Activated CD4-positive, CD25-positive, alpha-beta regulatory T cell treated with anti-CD3 and anti-CD28 coated beads, Interleukin-2, amount 50 U/mL, for 24 hours (primary cell): Measurements from ENCODE around the gene ZC3H7A.
"Not testable (repeated sequence)": the region's sequence is repeated elsewhere in the genome, so short reads cannot be mapped to it uniquely, and the experiment has no call there.

Experiments used
- ATAC-seq, 2 donors: fragments of 150-1000 bp; cut with Tn5 transposase; one replicate each; pipeline ENCODE4 v1.10.0; 2021; ENCODE audit warnings: mild to moderate bottlenecking in 1 of 2, moderate library complexity in 1 of 2

Gene ZC3H7A

DNA sequence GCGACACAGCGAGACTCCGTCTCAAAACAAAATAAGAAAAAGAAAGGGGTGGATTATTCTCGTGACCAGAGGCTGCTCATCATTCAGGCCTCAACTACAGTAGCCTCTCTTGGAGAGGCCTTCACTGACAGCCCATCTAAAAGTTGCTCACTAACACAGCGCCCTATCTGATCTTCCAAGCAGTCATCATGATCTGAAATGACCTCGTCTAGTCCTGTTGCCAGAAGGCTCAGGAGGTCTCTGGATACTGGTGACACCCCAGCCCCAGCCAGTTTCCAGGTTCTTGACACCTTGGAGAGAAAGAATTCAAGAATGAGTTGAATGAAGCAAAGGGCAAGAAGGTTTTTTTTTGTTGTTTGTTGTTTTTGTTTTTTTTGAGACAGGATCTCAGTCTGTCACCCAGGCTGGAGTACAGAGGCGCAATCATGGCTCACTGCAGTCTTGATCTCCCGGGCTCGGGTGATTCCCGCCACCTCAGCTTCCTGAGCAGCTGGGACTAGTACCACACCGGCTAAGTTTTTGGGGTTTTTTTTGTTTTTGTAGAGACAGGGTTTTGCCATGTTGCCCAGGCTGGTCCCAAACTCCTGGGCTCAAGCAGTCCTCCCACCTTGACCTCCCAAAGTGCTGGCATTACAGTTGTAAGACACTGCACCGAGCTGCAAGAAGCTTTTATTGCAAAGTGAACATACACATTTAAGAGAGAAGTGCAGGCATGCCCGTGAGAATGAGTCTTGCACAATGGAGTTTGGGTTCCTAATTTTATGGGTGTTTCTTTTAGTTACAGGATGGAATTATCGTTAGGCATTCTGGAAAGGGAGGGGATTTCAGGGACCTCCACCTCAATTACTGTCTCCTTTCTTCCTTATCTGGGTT, 2.7 kb upstream of the ZC3H7A start:
- ATAC-seq, result no peak

GRCh38 chr16:11799017-11799381, 1.9 kb upstream of the ZC3H7A start:
- ATAC-seq, result no peak

GRCh38 chr16:11797957-11798299, 870 bp upstream of the ZC3H7A start:
- ATAC-seq, result no peak

DNA sequence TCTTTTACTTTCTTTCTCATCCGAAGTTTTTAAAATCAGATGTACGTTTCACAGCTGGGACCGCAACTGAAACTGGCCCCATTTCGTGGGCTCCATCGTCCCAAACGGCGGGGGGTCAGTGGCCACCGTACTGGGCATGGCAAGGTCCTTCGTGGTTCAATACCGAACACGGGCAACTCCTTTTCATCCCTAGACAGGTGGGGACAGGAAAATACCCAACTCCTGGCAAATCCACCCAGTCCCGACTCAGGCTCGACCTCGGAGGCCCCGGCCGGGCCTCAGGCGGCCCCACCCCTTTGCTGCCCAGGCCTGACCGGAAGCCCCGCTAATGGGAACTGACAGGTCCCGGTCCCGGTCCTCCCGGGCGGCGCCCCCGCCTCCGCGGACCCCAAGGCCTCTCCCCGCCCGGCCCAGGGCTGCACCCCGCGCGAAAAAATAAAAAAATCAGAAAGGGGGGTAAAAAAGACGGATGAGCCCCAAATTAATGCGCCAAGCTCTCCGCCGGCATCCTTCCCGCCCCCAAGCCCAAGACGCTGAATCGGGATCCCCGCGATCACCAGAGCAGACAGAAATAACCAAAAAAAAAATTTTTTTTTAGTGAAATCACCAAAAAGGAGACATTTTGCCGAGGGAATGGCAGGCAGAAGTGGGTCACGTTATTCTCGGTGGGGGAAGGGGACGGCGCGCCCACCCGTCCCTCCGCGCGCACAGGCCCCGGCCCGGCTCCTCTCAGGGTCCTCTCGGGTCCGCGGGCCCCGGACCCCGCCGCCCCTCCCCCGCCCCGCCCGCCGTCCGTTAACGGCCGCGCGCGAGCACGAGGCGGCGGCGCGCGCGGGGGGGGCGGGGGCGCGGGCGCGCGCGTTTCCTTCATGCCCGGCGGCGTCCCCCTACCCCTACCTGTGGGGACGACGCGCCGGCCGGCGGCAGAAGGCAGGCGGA, 562 bp downstream of the ZC3H7A start:
- ATAC-seq, result no peak

DNA sequence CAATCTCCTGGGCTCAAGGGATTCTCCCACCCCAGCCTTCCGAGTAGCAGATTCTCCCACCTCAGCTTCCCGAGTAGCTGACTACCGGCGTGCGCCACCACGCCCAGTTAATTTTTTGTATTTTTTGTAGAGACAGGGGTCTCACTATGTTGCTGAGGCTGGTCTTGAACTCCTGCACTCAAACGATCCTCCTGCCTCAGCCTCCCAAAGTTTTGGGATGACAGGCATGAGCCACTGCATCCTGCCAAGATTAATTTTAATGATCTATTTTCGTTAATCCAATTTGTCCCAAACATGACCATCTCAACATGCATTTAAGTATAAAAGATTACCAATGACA, 1.2 kb downstream of the ZC3H7A start:
- ATAC-seq, result no peak

DNA sequence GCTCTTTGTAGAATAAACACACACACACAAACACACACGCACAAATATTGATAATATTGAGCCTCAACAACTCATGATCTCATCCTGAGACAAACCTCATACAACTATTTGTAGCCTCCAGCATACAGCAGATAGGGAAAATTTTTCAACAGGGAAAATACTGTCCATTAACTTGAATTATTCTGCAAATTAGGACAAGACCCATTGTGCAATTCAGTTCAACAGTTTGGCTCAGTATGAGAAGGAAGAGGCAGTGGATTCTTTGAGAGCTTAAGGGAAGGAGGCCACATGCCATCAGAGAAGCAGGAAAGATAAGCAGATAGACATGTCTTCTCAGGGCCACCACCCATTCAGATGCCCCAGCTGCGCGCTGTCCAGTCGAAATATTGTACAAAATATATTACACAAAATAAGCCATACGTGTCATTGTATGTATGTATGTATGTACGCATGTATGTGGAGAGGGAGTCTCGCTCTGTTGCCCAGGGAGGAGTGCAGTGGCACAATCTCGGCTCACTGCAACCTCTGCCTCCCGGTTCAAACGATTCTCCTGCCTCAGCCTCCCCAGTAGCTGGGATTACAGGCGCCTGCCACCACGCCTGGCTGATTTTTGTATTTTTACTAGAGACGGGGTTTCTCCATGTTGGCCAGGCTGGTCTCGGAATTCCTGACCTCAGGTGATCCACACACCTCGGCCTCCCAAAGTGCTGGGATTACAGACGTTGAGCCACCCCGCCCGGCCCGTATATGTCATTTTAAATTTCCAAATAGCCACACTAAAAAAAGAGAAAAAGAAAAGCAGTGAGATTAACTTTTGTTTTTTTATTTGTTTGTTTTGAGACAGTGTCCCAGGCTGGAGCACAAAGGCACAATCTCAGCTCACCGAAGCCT, 1.8 kb downstream of the ZC3H7A start:
- ATAC-seq, result no peak

- ATAC-seq, result no peak
These were observed 2.6 kb downstream of the ZC3H7A start for GRCh38 chr16:11794447-11794846.

- no peak for ATAC-seq
These were observed 3.2 kb downstream of the ZC3H7A start for GRCh38 chr16:11793840-11794239.

GRCh38 chr16:11792410-11793241, 4.4 kb downstream of the ZC3H7A start:
- peak; percentile 17 to 18 for ATAC-seq

DNA sequence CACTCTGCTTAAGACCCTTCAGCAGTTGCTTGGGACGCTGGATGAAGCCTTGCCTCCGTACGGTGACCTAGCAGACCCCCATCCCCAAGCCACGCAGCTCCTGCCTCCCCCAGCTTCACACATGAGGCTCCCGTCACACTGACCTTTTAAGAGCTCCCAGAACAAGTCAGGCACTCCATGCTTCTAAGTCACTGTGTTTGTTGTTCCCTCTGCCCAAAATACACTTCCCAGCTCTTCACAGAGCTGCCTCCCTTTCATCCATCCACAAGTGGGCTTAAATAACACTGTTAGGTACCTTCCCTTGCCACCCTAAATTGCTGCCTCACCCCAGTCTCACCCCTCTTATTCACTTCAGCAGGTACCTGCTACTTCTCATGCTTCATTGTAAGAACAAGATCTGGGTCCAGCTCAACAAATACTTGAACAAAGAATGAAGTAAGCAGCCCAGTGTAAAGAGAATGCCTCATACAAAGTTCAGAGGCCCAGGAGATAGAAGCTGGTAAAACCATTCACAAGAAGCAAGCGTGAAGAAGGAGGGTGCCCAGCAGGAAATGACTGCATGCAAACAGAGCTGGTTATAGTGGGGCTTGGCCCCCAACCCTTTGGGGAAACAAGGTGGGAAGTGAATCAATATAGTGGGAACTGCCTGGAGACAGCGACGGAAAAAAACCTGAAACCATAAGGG, 5.8 kb downstream of the ZC3H7A start:
- ATAC-seq, result peak; percentile 14 to 25

- ATAC-seq, result peak; percentile 43 to 48
These were observed 8.1 kb downstream of the ZC3H7A start for GRCh38 chr16:11788914-11789313.

DNA sequence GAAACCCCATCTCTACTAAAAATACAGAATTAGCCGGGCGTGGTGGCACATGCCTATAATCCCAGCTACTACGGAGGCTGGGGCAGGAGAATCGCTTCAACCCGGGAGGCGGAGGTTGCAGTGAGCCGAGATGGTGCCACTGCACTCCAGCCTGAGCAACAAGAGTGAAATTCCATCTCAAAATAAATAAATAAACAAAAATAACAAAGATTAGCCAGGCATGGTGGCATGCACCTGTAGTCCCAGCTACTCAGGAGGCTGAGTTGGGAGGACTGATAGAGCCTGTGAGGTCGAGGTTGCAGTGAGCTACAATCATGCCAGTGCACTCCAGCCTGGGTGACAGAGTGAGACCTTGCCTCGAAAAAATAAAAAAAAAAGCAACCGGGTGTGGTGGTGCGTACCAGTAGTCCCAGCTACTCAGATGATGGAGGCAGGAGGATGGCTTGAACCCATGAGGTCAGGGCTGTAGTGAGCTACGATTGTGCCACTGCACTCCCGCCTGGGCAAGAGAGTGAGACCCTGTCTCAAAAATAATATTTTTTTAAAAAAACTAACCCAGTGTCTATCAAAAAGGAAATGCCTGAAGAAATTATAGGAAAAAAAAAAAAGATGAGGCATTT, 12.0 kb downstream of the ZC3H7A start:
- ATAC-seq, result not testable (repeated sequence)

DNA sequence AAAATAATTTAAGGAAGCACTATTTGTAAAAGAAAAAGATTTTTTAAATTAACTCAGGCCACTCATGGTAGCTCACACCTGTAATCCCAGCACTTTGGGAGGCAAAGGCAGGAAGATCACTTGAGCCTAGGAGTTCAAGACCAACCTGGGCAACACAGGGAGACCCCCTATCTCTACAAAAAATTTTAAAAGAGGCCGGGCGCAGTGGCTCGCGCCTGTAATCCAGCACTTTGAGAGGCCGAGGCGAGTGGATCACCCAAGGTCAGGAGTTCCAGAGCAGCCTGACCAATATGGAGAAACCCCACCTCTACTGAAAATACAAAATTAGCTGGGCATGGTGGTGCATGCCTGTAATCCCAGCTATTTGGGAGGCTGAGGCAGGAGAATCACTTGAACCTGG, 12.7 kb downstream of the ZC3H7A start:
- ATAC-seq, result not testable (repeated sequence)

GRCh38 chr16:11784038-11784369, 13.1 kb downstream of the ZC3H7A start:
- ATAC-seq, result no peak

DNA sequence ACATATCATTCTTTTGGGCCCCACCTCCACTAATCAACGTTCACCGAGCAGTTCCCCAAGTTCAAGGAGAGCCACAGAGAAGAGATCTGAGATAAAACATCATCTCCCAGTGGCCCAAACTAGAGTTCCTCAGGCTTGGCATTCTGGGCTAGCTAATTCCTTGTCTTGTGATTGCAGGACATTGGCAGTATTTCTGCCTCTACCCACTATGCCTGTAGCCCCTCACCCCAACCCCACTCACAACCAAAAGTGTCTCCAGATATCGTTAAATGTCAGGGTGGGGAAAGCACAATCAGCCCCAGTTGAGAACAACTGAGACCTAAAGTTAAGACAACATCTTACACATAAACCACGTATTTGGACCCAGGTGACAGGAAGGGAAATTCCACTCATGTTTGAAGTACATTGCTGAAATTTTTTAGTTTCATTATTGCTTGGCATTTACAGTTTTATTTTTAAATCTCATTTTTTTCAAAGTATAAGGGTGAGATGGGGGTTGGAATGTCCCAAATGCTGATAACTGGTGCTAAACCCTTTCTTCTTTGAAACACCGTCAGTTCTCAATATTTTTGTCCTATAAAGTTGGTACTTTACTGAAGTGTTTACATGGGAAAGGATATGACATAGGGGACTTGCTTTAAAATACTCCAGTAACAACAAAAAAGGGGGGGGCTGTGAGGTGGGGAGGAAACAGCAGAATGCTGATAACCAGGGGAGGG, 13.6 kb downstream of the ZC3H7A start:
- peak; percentile 90 to 91 for ATAC-seq

- ATAC-seq, result no peak
These were observed 15.3 kb downstream of the ZC3H7A start for GRCh38 chr16:11781773-11782172.

GRCh38 chr16:11780991-11781680, 15.9 kb downstream of the ZC3H7A start:
- no peak for ATAC-seq

DNA sequence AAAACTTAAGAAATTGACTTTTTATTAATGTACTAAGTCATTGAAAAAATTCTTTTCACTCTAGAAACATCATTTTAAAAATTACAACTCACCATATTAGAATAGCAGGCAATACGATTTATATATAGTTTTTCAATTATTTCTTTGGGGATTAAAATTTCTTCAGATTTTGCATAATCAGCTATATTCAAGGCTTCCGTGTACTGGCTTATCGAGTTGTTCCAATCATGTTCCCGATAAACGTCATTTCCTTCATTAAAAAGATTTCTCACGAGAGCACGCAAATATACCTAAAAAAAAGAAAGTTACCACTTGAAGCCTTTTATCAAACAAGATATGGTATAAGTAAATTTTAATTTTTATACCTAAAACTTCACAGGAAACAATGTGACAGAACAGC, 18.0 kb downstream of the ZC3H7A start:
- ATAC-seq, result no peak

- peak; percentile 69 to 82 for ATAC-seq
These were observed 22.9 kb downstream of the ZC3H7A start for GRCh38 chr16:11774065-11774626.
